ENCODE results near the gene LRIG1. TPM values are rescaled to one million over a fixed set of nuclear protein-coding genes. Genes with fewer than 3 reads are reported as not detected.

The LRIG1 gene
- total RNA-seq, 4 donors from 2014 or later, result 95.3 to 136 (median 131) TPM

GRCh38 chr3:66361356-66361755, 139.5 kb downstream of the LRIG1 start:
- H3K36me3 ChIP-seq, result no peaks in the 10 kb centered on the region
- no peaks in the 10 kb centered on the region for H3K27me3 ChIP-seq
- WGBS, result 97% methylated on average over 5 of the region's 5 CpGs
- TF ChIP-seq CTCF (IDR thresholded peaks at IDR 0.05) (no peak), POLR2AphosphoS5 (IDR thresholded peaks at IDR 0.05) (no peak), EP300 (IDR thresholded peaks at IDR 0.05) (no peak), POLR2A (IDR thresholded peaks at IDR 0.05; ENCODE audit: low read depth) (no peak)
- H3K9me3 ChIP-seq, result no peaks in the 10 kb centered on the region
- peaks cover 0 to 19% (median 10%) of the 10 kb centered on the region in 4 donors for H3K4me1 ChIP-seq
- intact Hi-C loops (cut with DNase I), result no loop called here
- no peak overlapping the region for H3K4me3 ChIP-seq
- no peak for DNase-seq (ENCODE audit: extremely low spot score)
- H3K27ac ChIP-seq (replicated peaks in 1 of 4), result no peak overlapping the region

DNA sequence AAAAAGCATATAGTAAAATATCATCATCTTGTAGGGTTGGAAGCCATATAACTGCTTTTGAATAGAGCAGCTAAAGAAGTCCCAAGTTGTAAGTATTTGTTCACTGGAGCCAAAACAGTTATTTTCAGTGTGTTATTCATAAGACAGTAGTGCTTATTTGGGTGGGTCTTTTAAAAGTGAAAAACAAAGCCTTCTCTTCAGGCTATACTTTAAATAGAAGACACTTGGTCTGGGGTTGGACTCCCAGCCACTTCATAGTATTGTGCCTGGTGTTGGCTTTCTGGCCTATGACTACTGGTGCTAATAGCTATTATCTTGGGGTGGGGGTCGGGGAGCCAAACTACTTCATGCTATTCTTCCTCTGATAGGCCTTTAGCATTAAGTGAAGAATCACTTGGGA, 144.8 kb downstream of the LRIG1 start:
- no peaks in the 10 kb centered on the region for H3K27me3 ChIP-seq
- 100% methylated on average over 1 of the region's 1 CpG for WGBS
- intact Hi-C loops (cut with DNase I), result no loop called here
- H3K4me1 ChIP-seq, result peaks cover 7 to 12% (median 10%) of the 10 kb centered on the region in 4 donors
- no peak overlapping the region for H3K27ac ChIP-seq (replicated peaks in 1 of 4)
- no peak overlapping the region for H3K4me3 ChIP-seq
- TF ChIP-seq EP300 (IDR thresholded peaks at IDR 0.05) (no peak), POLR2A (IDR thresholded peaks at IDR 0.05; ENCODE audit: low read depth) (no peak), POLR2AphosphoS5 (IDR thresholded peaks at IDR 0.05) (no peak), CTCF (IDR thresholded peaks at IDR 0.05) (no peak)
- H3K36me3 ChIP-seq, result no peaks in the 10 kb centered on the region
- DNase-seq (ENCODE audit: extremely low spot score), result no peak
- H3K9me3 ChIP-seq, result no peaks in the 10 kb centered on the region

- TF ChIP-seq CTCF (IDR thresholded peaks at IDR 0.05), result no peak
- no peak for TF ChIP-seq POLR2AphosphoS5 (IDR thresholded peaks at IDR 0.05)
- TF ChIP-seq POLR2A (IDR thresholded peaks at IDR 0.05; ENCODE audit: low read depth), result no peak
- no peak for TF ChIP-seq EP300 (IDR thresholded peaks at IDR 0.05)
- no peaks in the 10 kb centered on the region for H3K27me3 ChIP-seq
- intact Hi-C loops (cut with DNase I), result no loop called here
- no peak for DNase-seq (ENCODE audit: extremely low spot score)
- no peaks in the 10 kb centered on the region for H3K9me3 ChIP-seq
- H3K4me3 ChIP-seq, result no peak overlapping the region
- 95% methylated on average over 3 of the region's 3 CpGs for WGBS
- H3K36me3 ChIP-seq, result no peaks in the 10 kb centered on the region
- peaks cover 7 to 12% (median 10%) of the 10 kb centered on the region in 4 donors for H3K4me1 ChIP-seq
- no peak overlapping the region for H3K27ac ChIP-seq (replicated peaks in 1 of 4)
These were observed 145.4 kb downstream of the LRIG1 start for GRCh38 chr3:66355394-66355793.

- Histone ChIP-seq H3K27me3 (no peaks in the 10 kb centered on the region), H3K27ac (replicated peaks in 1 of 4) (no peak overlapping the region), H3K4me1 (peaks cover 7 to 12% (median 10%) of the 10 kb centered on the region in 4 donors), H3K36me3 (no peaks in the 10 kb centered on the region), H3K9me3 (no peaks in the 10 kb centered on the region), H3K4me3 (no peak overlapping the region)
- intact Hi-C loops (cut with DNase I), result no loop called here
- TF ChIP-seq POLR2A (IDR thresholded peaks at IDR 0.05; ENCODE audit: low read depth) (no peak), POLR2AphosphoS5 (IDR thresholded peaks at IDR 0.05) (no peak), CTCF (IDR thresholded peaks at IDR 0.05) (no peak), EP300 (IDR thresholded peaks at IDR 0.05) (no peak)
- no peak for DNase-seq (ENCODE audit: extremely low spot score)
- WGBS, result 58% methylated on average over 2 of the region's 2 CpGs
These were observed 146.8 kb downstream of the LRIG1 start for GRCh38 chr3:66354001-66354400.

GRCh38 chr3:66353530-66353929, 147.3 kb downstream of the LRIG1 start:
- Histone ChIP-seq H3K36me3 (no peaks in the 10 kb centered on the region), H3K27ac (replicated peaks in 1 of 4) (no peak overlapping the region), H3K4me1 (peaks cover 8 to 12% (median 10%) of the 10 kb centered on the region in 4 donors), H3K9me3 (no peaks in the 10 kb centered on the region), H3K4me3 (no peak overlapping the region), H3K27me3 (no peaks in the 10 kb centered on the region)
- TF ChIP-seq CTCF (IDR thresholded peaks at IDR 0.05), result no peak
- TF ChIP-seq POLR2AphosphoS5 (IDR thresholded peaks at IDR 0.05), result no peak
- TF ChIP-seq EP300 (IDR thresholded peaks at IDR 0.05), result no peak
- DNase-seq (ENCODE audit: extremely low spot score), result no peak
- 47% methylated on average over 6 of the region's 6 CpGs for WGBS
- intact Hi-C loops (cut with DNase I), result no loop called here
